ENCODE data around the gene CLN6.
"Not testable (repeated sequence)": the region's sequence is repeated elsewhere in the genome, so short reads cannot be mapped to it uniquely, and the experiment has no call there.

Gene CLN6

GRCh38 chr15:68190048-68190447 is 39.5 kb downstream of the CLN6 start:
- DNase-seq (ENCODE audit: low read depth) = no peak

GRCh38 chr15:68188647-68189046 is 40.9 kb downstream of the CLN6 start:
- no peak for DNase-seq (ENCODE audit: low read depth)

GRCh38 chr15:68187559-68187958 is 42.0 kb downstream of the CLN6 start:
- no peak for DNase-seq (ENCODE audit: low read depth)

GRCh38 chr15:68186671-68187397 is 42.7 kb downstream of the CLN6 start:
- DNase-seq (ENCODE audit: low read depth) = no peak

- DNase-seq (ENCODE audit: low read depth) = no peak
Observed at GRCh38 chr15:68184616-68185480, 44.7 kb downstream of the CLN6 start.

GRCh38 chr15:68183616-68184315 is 45.8 kb downstream of the CLN6 start:
- no peak for DNase-seq (ENCODE audit: low read depth)

DNA sequence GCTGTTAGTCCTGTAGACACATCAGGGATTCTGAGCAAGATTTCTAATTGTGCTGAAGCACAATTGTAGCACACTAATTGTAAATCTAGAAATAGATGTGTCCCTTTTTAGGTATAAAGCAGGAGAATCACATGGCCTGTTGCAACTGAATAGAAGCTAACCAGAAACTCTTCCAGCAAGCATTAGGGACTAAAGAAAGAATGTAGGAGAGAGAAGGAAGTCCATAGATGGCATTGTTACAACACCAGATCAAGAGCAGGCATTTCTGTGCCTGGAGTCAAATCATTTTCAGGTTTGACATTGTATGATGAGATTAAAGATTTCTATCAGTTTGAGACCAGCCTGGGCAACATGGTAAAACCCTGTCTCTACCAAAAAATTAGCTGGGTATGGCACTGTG is 51.8 kb downstream of the CLN6 start:
- DNase-seq (ENCODE audit: low read depth) = no peak

DNA sequence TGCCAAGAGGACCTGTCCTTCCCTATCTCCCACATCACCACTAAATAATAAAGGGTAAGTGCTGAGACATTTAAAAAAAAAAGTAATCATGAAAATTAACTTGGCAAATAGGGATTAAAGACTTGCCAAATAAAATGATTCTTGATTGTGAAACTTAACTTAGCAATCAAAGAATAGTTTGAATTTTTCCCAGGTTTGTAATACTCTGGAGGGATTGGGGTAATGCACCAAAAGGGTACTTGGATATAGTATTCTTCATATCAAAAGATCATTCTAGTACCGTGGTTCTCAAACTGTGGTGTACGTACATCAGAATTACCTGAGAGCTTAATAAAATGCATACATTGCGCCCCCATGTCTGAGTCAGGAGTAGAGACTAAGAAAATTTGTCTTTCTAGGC is 52.9 kb downstream of the CLN6 start:
- no peak for DNase-seq (ENCODE audit: low read depth)

DNA sequence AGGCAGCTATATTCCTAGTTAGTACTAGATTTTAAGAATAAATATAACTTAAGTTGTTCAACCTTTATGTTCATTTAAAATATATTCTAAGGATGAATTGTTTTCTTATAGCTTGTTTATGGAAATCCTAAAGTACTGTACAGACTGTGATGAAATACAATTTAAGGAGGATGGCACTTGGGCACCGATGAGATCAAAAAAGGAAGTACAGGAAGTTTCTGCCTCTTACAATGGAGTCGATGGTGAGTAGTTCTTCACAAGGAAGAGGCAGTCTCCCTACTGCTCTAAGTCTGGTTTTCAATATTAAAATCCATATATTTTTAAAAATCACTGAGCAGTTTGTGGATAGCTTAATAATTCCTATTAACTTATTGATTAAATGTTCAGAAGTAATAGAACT is 54.0 kb downstream of the CLN6 start:
- no peak for DNase-seq (ENCODE audit: low read depth)

DNA sequence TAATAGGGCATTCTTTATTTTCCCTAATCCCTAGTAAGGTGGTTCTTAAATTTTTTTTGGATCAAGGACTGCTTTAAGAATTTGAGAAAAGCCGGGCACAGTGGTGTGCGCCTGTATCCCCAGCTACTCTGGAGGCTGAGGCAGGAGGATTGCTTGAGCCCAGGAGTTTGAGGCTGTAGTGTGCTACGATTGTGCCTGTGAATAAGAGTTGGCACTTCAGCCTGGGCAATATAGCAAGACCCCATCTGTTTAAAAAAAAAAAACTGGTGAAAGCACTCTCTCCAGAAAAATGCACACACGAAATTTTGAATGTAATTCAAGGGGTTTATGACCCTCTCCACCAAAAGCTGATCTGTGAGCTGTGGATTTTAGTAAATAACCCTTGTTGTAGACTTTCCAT is 56.4 kb downstream of the CLN6 start:
- no peak for DNase-seq (ENCODE audit: low read depth)

- not testable (repeated sequence) for DNase-seq (ENCODE audit: low read depth)
Observed at GRCh38 chr15:68172037-68172436, 57.5 kb downstream of the CLN6 start.

- no peak for DNase-seq (ENCODE audit: low read depth)
Observed at GRCh38 chr15:68166847-68167246, 62.7 kb downstream of the CLN6 start.

GRCh38 chr15:68163191-68163590 is 66.3 kb downstream of the CLN6 start:
- no peak for DNase-seq (ENCODE audit: low read depth)

DNA sequence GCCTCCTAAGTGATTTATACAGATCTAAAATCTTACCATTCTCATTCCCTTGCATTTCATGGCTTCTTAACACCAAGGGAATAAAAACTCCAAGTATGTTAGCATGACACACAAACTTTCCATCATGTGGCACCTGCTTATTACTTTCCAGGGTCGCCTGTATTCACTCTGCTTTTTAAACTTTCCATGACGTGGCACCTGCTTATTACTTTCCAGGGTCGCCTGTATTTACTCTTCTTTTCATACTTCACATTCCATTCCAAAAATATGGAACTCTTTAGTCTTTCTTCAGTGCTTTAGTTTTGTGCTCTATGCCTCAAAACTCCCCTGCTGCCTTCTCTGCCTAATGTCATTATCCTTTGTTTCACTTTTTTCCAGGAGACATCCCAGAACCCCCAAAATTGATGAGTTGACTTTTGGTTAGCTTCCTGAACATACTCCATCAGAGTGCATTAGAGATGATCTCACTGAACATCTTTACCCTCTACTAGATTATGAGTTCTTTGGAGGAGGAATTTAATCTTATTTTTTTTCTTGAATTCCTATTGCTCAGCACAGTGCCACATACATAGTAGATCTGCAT is 71.4 kb downstream of the CLN6 start:
- DNase-seq (ENCODE audit: low read depth) = no peak

- DNase-seq (ENCODE audit: low read depth) = no peak
Observed at GRCh38 chr15:68157074-68157473, 72.5 kb downstream of the CLN6 start.
